Stimulated activated CD4-positive, alpha-beta T cell treated with anti-CD3 and anti-CD28 coated beads, Interleukin-1b, Interleukin-23, amount 100 ng/mL, for 4 hours (primary cell): Measurements from ENCODE around the gene PMPCA.

Source experiments
- DNase-seq, 2 donors: peaks; one replicate each; pipeline ENCODE4 v3.0.0-alpha.2; 2020; ENCODE audit warnings: low read depth in 2 of 2

PMPCA gene

GRCh38 chr9:136436055-136436634 lies 25.7 kb downstream of the PMPCA start:
- no peak for DNase-seq

GRCh38 chr9:136437430-136437829 lies 27.0 kb downstream of the PMPCA start:
- DNase-seq = no peak

DNA sequence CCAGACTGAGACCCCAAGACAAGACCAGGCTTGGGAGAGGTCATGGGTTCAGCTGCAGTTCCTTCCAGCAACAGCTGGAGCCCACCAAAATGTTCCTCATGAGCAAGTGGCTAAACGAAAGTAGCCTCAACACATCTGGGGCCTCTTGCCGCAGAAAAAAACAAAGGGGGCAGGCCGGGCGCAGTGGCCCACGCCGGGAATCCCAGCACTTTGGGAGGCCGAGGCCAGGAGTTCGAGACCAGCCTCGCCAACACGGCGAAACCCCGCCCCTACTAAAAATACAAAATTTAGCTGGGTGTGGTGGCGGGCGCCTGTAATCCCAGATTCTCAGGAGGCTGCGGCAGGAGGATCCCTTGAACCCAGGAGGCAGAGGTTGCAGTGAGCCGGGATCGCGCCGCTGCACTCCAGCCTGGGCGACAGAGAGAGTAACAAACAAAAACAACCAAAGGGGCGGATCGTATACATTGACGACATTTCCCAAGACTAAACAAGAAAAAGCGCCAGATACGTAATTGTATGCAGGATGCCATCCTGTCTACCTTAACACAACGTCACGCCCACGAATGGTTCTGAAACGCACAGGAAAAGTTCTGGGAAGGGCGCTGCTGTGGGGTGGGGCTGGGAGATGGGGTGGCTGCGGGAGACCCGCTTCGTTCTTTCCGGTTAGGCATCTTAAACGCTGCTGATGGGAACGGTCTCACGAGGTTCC lies 27.5 kb downstream of the PMPCA start:
- no peak for DNase-seq

DNA sequence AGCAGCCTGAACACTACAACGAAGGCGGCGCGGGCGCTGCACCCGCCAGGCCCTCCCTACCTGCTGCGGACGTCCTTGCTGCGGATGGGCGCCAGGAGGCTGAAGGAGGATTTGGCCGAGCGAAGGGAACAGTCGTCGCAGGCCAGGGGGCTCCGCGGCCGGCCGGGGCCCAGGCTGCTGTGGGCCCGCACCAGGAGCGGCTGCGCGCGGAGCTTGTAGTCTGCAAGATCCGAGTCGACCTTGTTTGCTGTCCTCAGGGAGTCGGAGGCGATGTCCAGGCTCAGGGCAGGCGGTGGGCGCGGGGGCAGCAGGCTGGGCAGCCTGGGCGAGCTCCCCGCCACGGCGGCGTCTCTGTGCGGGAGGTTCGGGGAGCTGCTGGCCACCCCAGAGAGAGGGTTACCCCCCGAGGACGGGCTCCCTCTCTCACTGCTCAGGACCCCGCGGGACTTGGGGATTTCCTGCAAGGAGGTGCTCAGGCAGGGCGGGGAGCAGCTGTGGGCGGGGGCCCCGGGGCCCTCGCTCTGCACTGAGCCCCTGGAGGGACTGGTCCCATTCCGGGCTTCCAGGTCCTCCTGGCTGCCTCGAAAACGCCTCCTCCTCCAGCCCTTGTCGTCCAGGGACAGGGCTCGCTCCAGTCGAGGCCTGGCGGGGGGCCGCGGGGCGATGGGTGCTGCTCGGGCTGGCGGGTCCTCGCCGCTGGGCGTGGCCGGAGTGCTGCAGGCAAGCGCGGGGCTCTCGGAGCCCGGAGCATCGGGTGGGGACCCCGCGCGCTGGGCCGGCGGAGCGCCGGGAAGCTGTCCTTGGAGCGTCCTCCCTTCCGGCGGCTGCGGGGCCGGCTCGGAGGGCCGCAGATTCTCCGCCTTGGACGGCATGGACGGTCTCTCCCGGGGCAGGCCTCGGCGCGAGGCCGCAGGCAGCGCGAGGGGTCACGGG lies 28.4 kb downstream of the PMPCA start:
- peak; percentile 33 to 54 for DNase-seq

DNA sequence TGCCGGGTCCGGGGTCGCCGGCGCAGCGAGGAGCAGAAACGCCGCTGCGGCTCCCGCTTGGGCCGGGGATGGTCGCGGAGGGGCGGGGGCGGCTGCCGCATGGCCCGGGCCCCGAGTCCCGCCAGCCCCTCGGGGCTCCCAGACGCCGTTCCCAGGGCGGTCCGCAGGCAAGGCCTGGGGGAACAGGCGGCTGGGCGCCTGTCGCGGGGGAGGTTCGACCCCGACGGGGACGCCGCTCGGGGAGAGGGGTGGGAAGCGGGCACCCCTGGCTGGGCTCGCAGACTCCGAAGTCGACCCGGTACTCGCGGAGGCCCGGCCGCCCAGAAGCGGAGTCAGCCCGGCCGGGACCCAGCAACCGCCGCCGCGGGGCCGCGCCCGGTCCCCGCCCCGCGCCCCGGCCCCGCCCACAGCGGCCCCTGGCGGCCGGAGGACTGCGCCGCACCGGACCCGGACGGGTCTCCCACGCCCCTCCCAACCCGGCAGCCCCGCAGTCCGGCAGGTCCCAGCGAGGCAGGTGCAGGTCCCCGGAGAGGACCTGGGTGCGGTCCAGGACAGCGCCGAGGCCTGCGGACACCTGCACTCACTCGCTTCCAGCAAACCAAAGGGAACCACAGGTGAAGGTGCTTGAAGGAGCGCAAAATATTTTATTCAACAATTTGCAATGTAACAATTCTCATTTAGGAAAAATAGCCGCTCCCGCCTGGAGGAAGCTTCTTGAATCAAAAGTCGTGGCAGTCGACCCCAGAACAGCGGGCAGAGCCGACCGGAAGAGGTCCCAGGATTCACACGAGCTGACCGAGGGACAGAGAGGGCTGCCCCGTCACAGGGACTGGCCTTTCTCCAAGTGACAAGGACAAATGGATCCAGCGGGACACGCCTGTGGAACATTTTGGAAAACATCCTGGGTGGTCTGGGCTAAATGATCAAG lies 29.3 kb downstream of the PMPCA start, which contains the start of gene INPP5E:
INPP5E (minus strand) TSS at position 365 of the 928 bp plus-strand sequence. CDS start 426 bp downstream, outside the sequence.
- DNase-seq = peak; percentile 81 to 89

- no peak for DNase-seq
These were observed 30.8 kb downstream of the PMPCA start for GRCh38 chr9:136441191-136441680.

GRCh38 chr9:136441681-136442245 lies 31.3 kb downstream of the PMPCA start:
- DNase-seq = no peak

DNA sequence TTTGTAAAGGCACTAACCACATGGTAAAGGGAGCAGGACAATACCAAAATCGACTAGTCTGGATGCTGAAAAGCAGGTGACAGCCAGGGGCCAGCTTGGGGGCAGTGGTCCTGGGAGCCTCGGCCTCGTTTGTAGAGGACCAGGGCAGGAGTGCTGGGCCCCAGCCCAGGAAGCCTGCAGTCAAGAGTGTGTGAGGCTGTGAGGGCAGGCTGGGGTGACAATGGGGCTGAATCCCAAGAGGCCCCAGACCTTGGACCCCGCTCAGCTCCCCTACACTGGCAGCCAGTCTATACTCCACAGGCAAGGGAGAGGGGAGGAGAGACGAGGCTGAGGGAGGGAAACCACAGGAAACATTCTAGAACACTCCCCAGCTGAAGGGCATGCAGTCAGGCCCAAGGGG lies 31.8 kb downstream of the PMPCA start:
- no peak for DNase-seq

DNA sequence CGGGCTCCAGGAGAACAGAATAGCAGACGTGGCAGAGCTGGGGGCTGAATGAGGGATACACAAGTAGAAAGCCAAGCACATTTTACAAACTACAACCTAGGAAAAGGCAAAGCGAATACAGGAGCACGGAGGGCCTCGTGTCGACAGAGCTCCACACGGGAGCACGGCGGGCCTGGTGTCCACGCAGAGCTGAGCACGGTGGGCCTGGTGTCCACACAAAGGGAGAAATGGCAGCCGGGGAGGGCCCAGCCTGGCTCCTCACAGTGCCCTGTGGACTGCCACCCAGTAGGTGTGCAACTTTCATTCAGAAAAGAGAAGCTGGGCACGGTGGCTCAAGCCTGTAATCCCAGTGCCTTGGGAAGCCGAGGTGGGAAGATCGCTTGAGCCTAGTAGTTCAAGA lies 32.6 kb downstream of the PMPCA start:
- no peak for DNase-seq

- no peak for DNase-seq
These were observed 33.2 kb downstream of the PMPCA start for GRCh38 chr9:136443687-136444086.

DNA sequence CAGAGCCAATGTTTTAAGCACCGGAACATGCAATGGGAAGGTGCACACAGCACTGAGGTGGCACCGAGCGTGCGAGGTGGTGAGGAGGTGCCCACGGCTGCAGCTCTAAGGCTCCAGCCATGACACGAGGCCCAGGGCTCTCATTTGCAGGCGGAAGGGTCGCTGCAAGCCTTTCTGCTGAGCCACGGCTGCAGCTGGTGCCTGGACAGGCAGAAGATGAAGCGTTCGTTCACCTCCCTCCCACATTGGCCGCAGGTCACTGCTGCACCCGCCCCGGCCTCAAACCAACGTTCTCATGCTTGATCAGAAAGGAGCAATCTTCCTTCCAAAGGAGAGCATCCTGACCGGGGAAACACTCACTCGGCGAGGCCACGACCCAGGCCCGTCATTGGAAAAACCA lies 33.6 kb downstream of the PMPCA start:
- DNase-seq = no peak

- DNase-seq = no peak
These were observed 35.3 kb downstream of the PMPCA start for GRCh38 chr9:136445799-136446198.

DNA sequence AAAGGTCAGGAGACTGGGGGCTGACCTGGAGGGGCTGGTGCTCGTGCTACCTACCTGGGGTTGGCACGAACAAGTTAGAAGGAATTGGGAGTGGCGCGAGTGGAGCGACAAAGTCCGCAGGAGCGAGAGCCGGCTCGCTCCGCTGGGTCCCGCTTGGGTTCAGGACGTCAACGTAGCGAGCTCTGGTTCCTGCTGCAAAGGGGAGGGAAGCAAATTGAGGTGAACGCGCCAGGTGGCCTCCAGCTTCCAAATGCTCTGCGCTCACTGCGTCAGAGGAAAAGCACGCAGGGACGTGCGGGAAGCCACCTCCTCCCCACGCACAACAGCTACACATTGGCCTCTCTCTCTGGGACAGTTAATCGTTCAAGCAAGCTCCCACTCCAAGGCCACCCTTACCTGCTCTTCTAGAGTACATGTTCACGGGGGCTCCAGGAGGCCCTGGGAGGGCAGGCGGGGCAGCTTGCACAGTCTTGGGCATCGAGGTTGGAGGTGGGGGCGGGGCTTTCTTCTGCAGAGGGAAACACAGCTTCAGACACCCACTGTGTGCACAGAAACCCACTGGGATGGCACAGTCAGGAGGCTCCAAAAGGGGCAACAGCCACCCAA lies 36.8 kb downstream of the PMPCA start:
- no peak for DNase-seq

DNA sequence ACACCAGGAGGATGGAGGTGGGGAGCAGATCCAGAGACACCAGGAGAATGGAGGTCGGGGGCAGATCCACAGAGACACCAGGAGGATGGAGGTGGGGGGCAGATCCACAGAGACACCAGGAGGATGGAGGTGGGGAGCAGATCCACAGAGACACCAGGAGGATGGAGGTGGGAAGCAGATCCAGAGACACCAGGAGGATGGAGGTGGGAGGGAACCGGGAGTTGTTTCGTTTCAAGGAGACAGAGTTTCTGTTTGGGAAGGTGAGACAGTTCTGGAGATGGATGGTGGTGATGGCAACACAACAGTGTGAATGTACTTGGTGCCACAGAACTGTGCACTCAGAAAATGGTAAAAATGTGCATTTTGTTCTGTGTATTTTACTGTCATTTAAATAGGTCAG lies 38.2 kb downstream of the PMPCA start:
- no peak for DNase-seq

DNA sequence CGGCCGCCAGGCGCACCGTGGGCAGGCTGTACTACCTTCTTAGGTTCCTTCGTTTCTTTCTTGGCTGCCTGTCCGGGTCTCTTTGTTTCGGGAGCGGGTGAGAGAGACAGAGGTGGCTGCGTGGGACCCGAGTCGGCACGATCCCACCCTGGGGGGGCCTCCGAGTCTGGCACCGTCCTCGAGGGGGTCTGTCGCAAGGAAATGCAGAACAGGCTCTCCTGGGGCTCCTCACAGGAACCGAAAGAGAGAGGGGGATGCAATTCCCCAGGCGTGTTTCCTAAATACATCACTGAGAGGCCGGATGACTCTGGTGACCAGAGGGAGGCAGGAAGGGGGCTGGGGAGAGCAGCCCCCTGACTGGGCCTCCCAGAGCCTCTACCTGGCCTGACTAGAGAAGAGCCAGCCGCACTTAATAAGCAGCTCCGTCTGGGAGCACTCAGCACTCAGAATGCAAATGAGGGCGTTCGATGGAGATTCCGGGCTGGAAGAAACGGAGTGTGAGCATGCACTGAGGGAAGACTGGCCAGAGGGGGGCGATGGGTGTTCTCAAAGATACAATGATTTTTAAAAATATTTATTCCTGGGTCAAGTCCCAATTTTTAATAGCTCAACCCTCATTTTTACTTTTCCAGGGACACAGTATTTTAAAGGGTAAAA lies 40.9 kb downstream of the PMPCA start:
- no peak for DNase-seq

GRCh38 chr9:136453326-136453725 lies 42.9 kb downstream of the PMPCA start:
- no peak for DNase-seq

DNA sequence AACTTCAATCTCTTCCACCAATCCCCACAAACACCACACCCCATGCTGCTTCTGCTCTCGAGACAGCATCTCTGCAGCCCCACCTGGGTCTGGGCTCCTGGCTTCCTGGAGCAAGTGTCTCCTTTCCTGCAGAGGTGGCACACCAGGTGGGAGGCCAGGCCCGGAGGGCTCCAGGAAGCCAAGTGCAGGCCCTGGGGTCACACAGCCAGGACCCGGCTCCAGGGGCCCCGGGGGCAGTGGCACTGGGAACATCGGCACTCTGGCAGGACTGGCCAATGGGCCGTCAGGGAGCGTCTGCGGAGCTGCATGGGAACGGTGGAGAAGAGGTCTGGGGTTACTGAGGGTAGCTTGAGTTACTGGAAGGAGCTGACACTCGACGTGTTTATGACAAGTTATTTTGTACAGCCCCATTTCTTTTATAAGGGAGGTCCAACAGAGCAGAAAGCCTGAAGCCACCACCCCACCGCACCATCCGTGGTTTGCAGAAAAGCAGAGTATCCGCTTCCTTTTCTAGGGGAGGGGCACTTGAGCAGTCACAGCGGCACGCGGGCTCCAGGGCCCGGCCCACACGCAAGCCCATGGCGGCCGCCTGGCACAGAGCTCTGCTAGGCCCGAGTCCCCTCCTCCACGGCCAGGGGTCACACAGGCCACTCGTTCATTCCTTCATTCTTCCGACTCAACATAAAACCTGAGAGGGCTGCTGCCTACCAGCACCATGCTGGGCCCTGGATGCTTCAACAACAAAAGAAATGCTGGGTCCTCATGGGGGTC lies 43.8 kb downstream of the PMPCA start:
- DNase-seq = no peak

GRCh38 chr9:136455043-136456002 lies 44.9 kb downstream of the PMPCA start:
- no peak for DNase-seq
